GM20000 (cell line): ENCODE data around the gene METTL8.

Source experiments
- DNase-seq: peaks from one replicate; pipeline ENCODE4 v3.0.0; 2012; ENCODE audit warnings: low spot score
- TF ChIP-seq, protein P1 (sequence below): IDR thresholded peaks from 2 replicates; pipeline ENCODE4 v1.5.1; 2012; ENCODE audit warnings: mild to moderate bottlenecking, control low read depth; ENCODE audit errors: extremely low read depth, missing control alignments

The METTL8 gene

GRCh38 chr2:171411791-171412483 lies 21.9 kb downstream of the METTL8 start:
- TF ChIP-seq, protein P1, sequence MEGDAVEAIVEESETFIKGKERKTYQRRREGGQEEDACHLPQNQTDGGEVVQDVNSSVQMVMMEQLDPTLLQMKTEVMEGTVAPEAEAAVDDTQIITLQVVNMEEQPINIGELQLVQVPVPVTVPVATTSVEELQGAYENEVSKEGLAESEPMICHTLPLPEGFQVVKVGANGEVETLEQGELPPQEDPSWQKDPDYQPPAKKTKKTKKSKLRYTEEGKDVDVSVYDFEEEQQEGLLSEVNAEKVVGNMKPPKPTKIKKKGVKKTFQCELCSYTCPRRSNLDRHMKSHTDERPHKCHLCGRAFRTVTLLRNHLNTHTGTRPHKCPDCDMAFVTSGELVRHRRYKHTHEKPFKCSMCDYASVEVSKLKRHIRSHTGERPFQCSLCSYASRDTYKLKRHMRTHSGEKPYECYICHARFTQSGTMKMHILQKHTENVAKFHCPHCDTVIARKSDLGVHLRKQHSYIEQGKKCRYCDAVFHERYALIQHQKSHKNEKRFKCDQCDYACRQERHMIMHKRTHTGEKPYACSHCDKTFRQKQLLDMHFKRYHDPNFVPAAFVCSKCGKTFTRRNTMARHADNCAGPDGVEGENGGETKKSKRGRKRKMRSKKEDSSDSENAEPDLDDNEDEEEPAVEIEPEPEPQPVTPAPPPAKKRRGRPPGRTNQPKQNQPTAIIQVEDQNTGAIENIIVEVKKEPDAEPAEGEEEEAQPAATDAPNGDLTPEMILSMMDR = no peak

DNA sequence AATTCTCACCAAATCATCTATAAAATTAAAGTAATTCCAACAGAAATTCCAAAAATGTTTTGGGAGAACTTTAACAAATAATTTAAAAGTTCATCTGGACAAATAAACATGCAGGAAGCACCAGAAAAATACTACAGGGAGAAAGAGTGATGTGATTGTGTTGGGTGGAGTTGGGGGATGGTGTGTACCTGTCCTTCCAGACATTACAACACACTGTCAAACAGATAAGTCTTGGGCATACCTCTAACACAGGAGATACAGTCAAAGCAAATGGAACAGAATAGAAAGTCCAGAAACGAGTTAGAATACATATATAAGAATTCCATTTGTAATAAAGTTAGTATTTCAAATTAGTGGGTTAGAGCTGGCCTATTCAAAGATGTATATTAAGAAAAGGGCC lies 22.6 kb downstream of the METTL8 start:
- TF ChIP-seq, protein P1 = no peak
- DNase-seq = no peak

More at GRCh38 chr2:171411791-171412483, 21.9 kb downstream of the METTL8 start:
- DNase-seq = no peak

DNA sequence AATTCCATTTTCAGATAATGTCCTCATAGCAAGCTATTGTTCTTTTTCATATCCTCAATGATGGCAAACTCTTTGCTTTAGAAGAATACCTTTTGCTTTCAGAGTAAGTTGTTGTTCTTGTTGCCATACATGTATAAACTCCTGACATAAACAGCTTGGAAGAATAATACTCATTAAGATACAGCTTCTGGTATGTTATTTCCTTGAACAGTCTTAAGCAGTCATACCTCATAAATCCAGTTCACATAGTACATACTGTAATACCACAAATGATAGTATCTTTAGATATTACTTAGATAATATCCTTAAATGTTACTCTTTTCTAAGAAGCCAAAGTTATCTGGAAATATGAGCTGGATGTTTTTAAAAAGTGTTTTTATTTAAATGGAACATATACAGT lies 23.2 kb downstream of the METTL8 start:
- no peak for DNase-seq
- TF ChIP-seq, protein P1 = no peak

- TF ChIP-seq, protein P1 = no peak
- DNase-seq = no peak
Observed at GRCh38 chr2:171410101-171410500, 23.7 kb downstream of the METTL8 start.

GRCh38 chr2:171409436-171409971 lies 24.3 kb downstream of the METTL8 start:
- TF ChIP-seq, protein P1 = no peak
- DNase-seq = no peak

GRCh38 chr2:171407676-171408044 lies 26.1 kb downstream of the METTL8 start:
- DNase-seq = no peak
- TF ChIP-seq, protein P1 = no peak

GRCh38 chr2:171407030-171407675 lies 26.6 kb downstream of the METTL8 start:
- DNase-seq = peak; percentile 52
- TF ChIP-seq, protein P1 = no peak
